ENCODE results near the gene RAB38.

RAB38 gene

GRCh38 chr11:88183233-88183632, 8.0 kb upstream of the RAB38 start:
- no peak overlapping the region for H3K4me3 ChIP-seq (ENCODE audit: low read depth, low read length)
- TF ChIP-seq CTCF (IDR thresholded peaks at IDR 0.05; ENCODE audit: borderline replicate concordance, insufficient read depth, low read depth, low read length) = no peak

DNA sequence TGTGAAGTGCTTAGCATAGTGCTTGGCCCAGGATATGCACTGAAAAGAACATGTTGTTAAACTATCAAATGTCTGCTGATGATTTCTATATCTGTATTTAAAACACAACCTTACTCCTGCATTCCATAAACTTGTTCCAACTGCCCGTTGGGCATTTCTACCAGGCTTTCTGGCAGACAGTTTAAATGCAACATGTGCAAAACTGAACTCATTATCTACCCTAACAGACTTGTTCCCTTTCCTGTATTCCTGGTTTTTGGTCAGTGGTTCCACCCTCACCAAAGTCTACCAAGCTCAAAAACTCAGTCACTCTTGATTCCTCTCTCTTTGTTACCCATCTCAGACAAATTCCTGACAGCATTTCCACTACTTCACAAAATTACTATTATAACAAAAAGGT, 6.5 kb upstream of the RAB38 start:
- no peak overlapping the region for H3K4me3 ChIP-seq (ENCODE audit: low read depth, low read length)
- no peak for TF ChIP-seq CTCF (IDR thresholded peaks at IDR 0.05; ENCODE audit: borderline replicate concordance, insufficient read depth, low read depth, low read length)

DNA sequence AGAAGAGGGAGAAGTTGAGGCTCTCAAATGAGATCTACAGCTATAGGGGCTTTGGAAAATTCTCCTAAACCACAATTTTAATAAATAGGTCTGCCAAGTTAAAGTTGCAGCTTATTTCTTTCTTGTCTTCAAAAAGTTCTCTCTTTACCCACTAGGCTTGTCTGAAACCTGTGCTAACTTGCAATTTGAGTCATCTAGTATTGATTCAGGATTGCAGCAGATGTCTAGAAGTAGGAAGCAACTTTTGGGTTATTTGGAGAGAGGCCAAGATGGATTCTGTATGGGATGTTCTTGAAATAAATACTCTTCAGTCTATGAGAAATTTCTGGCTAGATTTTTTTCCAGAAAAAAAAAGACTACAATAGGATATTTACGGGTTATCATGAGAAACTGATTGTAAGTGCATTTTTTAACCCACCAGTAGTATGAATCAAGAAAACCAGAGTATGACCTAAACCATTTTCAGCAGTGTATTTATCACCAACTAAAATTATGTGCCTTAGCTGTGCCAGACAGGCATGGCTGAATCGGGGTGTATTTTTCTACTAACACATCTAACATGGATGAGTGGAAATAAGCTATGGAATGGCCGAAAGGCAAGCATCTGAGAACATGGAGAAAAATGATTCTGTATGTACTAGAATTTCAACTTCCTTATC, 4.9 kb upstream of the RAB38 start:
- no peak for TF ChIP-seq CTCF (IDR thresholded peaks at IDR 0.05; ENCODE audit: borderline replicate concordance, insufficient read depth, low read depth, low read length)
- no peak overlapping the region for H3K4me3 ChIP-seq (ENCODE audit: low read depth, low read length)

DNA sequence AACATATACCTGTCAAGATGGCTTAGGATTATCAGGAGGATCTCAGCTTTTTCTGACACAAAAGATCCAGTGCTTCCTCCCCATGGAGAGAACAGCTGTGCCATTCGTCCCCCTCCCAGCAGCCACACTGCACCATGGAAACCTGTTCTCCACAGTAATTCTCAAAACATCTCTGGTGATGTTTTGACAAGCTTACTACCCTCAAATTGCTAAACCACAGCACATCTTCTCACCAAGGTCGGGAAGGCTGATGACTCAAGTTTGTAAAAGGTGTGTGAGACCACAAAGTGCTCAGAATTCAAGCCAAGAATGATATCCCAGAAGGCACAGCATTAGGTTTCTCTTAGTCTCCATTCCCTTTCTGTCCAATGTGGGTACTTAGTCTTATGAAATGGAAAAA, 3.9 kb upstream of the RAB38 start:
- no peak for TF ChIP-seq CTCF (IDR thresholded peaks at IDR 0.05; ENCODE audit: borderline replicate concordance, insufficient read depth, low read depth, low read length)
- H3K4me3 ChIP-seq (ENCODE audit: low read depth, low read length) = no peak overlapping the region

DNA sequence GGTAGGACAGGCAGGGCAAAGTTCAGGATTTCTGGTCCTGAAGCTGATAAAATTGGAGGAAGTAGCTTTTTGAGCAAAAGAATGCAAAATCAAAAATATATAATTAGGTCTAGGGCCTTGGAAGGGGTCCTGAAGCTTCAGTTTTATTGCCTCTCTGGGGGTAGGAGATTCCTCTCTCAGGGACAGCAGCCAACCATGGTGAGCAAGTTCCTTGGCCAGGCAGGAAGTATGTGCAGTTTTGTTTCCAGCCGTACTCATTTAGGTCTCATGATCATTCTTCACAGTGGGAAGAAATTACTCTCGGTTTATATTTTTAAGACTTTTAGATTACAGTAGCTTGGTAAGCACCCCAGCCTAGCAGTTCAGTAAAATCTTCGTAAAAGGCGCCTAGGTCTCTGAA, 2.9 kb upstream of the RAB38 start:
- H3K4me3 ChIP-seq (ENCODE audit: low read depth, low read length) = no peak overlapping the region
- TF ChIP-seq CTCF (IDR thresholded peaks at IDR 0.05; ENCODE audit: borderline replicate concordance, insufficient read depth, low read depth, low read length) = no peak

DNA sequence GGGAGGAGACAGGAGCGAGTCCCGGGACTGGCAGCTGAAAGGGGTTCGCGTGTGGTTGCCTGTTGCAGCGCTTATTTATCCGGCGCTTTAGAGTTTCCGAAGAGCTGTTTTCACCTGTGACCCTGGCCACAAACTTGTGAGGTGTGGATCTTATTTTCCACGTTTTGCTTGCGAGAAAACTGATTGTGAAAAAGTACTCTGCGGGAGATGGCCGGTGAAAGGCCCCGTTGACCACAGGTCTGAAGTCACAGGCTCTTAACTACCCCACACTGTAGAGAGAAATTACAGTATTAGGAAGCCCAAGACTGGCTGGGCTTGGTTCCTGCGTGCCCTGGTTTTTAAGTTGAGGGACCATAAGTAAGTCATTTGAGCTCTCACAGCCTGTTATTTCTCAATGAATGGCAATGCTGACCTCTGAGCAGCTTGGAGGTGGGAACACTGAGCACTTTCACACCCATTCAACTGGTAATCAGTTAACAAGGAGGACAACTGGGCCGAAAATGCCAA, 379 bp upstream of the RAB38 start:
- no peak overlapping the region for H3K4me3 ChIP-seq (ENCODE audit: low read depth, low read length)
- no peak for TF ChIP-seq CTCF (IDR thresholded peaks at IDR 0.05; ENCODE audit: borderline replicate concordance, insufficient read depth, low read depth, low read length)

DNA sequence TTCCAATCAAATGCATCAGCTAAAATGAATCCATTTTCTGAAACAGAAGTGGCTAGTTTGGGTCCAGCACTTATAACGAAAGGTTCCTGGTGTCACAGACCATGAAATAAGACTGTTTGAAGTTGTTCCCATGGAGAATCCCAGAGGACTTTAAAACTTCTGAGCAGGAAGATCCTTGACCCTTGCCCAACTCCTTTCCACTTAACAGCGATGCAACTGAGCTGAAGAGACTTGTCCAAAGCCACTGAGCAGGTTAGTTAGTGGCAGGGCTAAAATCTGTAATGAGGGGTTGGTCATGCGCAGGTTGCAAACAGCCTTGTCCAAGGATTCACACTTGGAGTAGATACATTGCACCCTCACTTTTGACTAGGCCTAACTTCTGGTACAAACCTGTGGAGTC, 1.3 kb downstream of the RAB38 start:
- no peak for TF ChIP-seq CTCF (IDR thresholded peaks at IDR 0.05; ENCODE audit: borderline replicate concordance, insufficient read depth, low read depth, low read length)
- H3K4me3 ChIP-seq (ENCODE audit: low read depth, low read length) = no peak overlapping the region

All from GM12875 (cell line).